Panc1 (cell line): ENCODE data around the gene ZNF808. TPM values are rescaled to one million over a fixed set of nuclear protein-coding genes. Genes with fewer than 3 reads are reported as not detected.
"Not testable (repeated sequence)": the region's sequence is repeated elsewhere in the genome, so short reads cannot be mapped to it uniquely, and the experiment has no call there.

Source experiments
- ATAC-seq: fragments of 200-7000 bp; cut with Tn5 transposase; 2 replicates; pipeline ENCODE4 v1.9.1; 2020; ENCODE audit warnings: mild to moderate bottlenecking, moderate library complexity
- BruUV-seq: library from RNA; stranded (reverse); fragments of 400-500 nt; replicated peaks from 2 replicates; lab custom pipeline; 2021; lab: Mats Ljungman, UMichigan
- CTCF ChIA-PET: fragments of 300-600 bp; sonication (Branson Sonifier 250); formaldehyde crosslinking; loops from one replicate; lab custom pipeline; 2022; ENCODE audit warnings: antibody characterized with exemption; lab: Charles Lee
- POLR2A ChIA-PET: fragments of 300-600 bp; sonication (Branson Sonifier 250); formaldehyde crosslinking; loops from one replicate; lab custom pipeline; 2022; ENCODE audit warnings: antibody characterized with exemption; lab: Charles Lee
- DNase-seq: peaks from one replicate; pipeline ENCODE4 v3.0.0-alpha.2; 2010; ENCODE audit warnings: low read depth, low spot score
- H3K27ac ChIP-seq: 2 replicates; pipeline ENCODE4 v1.5.1; 2011; ENCODE audit warnings: mild to moderate bottlenecking, low read length, inconsistent platforms
- H3K27me3 ChIP-seq: fragments of 200-500 bp; sonication (Bioruptor generic); 2 replicates; pipeline ENCODE4 v1.6.0; 2014; ENCODE audit warnings: low read length, inconsistent platforms; ENCODE audit not compliant: control insufficient read depth, insufficient read depth
- H3K36me3 ChIP-seq: fragments of 200-500 bp; sonication (Bioruptor generic); 2 replicates; pipeline ENCODE4 v1.5.1; 2014; ENCODE audit warnings: inconsistent platforms, mild to moderate bottlenecking, low read length, moderate library complexity; ENCODE audit not compliant: control insufficient read depth, insufficient read depth
- H3K4me1 ChIP-seq: 2 replicates; pipeline ENCODE4 v1.5.1; 2011; ENCODE audit warnings: inconsistent platforms, mild to moderate bottlenecking, low read length, moderate library complexity; ENCODE audit not compliant: control insufficient read depth, insufficient read depth
- H3K4me3 ChIP-seq, 2 experiments: 2 replicates each; pipeline ENCODE4 v1.5.1; 2011 to 2012; ENCODE audit warnings: low read depth in 2 of 2, low read length in 2 of 2, mild to moderate bottlenecking in 2 of 2, inconsistent platforms in 1 of 2, moderate library complexity in 1 of 2
- H3K9me3 ChIP-seq: fragments of 200-500 bp; sonication (Bioruptor generic); 2 replicates; pipeline ENCODE4 v1.5.1; 2014; ENCODE audit warnings: low read depth, mild to moderate bottlenecking, inconsistent platforms, low read length, moderate library complexity; ENCODE audit not compliant: control insufficient read depth, insufficient read depth
- POLR2AphosphoS5 ChIP-seq: IDR thresholded peaks from 2 replicates; pipeline ENCODE4 v1.6.1; 2012; ENCODE audit warnings: mild to moderate bottlenecking, low read depth, low read length, moderate library complexity
- SIN3A ChIP-seq: IDR thresholded peaks from 2 replicates; pipeline ENCODE4 v1.6.1; 2012; ENCODE audit warnings: low read depth, mild to moderate bottlenecking, low read length, moderate library complexity, borderline replicate concordance; ENCODE audit not compliant: insufficient read depth
- TCF7L2 ChIP-seq: IDR thresholded peaks from 2 replicates; pipeline ENCODE4 v1.6.1; 2011; ENCODE audit warnings: mild to moderate bottlenecking, low read depth, low read length, inconsistent platforms
- in situ Hi-C: cut with HindIII; loops from 2 replicates; pipeline ENCODE4 v1.10.0; 2016; ENCODE audit warnings: low sequenced_read_pairs, low pct_unique_long_range_greater_than_20kb
- intact Hi-C: fragments of 100-400 bp; cut with micrococcal nuclease; formaldehyde crosslinking; loops from one replicate; pipeline ENCODE4 v1.10.0; 2022; ENCODE audit not compliant: unreplicated experiment
- total RNA-seq: library from RNA; stranded (reverse); gene quantifications from one replicate; pipeline ENCODE4 v1.2.1, GENCODE V29; 2021; ENCODE audit not compliant: unreplicated experiment
- TF ChIP-seq, protein P1 (sequence below), 2 experiments: IDR thresholded peaks; 2 replicates each; pipeline ENCODE4 v1.6.1; 2011 to 2012; ENCODE audit warnings: low read depth in 2 of 2, control low read depth in 1 of 2, low read length in 1 of 2, mild to moderate bottlenecking in 1 of 2, moderate library complexity in 1 of 2; ENCODE audit not compliant: insufficient read depth in 1 of 2
- TF ChIP-seq, protein P2 (sequence below): fragments of 450-650 bp; IDR thresholded peaks from 2 replicates; pipeline ENCODE4 v1.5.1; 2017; ENCODE audit warnings: mild to moderate bottlenecking

ZNF808 gene
- total RNA-seq, 1 experiment from 2014 or later = 19.1 TPM

DNA sequence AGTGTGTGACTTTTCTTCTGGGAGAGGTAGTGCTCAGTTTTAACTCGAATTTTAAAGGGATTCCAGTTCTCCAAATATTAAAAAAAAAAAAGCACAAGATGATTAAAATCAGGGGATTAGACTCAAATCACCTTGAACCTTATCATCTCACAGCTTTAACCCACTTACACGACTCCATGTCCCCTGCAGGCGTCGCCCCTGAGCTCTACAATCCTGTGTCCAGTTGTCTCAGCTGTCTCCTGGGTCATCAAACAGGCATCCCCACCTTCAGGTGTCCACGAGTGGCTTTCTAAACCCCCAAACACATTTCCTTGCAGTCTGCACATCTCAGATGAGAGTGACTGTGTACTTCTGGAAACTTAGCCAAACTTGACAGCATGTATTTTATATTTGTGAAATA is 14.1 kb downstream of the ZNF808 start:
- CTCF ChIA-PET = no interaction called here
- intact Hi-C loops = no loop called here

DNA sequence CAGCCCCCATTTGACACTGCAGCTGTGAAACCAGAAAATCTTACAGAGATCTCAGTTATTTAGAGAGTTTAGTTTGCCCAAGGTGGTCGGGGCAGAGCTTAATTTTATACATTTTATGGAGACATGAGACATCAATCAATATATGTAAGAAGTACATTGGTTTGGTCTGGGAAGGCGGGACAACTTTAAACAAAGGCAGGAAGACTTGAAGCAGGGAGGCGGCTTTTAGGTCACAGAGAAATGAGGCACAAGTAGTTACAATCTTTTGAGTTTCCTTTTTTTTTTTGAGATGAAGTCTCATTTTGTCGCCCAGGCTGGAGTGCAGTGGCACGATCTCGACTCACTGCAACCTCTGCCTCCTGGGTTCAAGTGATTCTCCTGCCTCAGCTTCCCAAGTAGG is 15.1 kb downstream of the ZNF808 start:
- BruUV-seq, H3K4me3 ChIP-seq, H3K36me3 ChIP-seq, DNase-seq, intact Hi-C loops, in situ Hi-C loops, H3K27me3 ChIP-seq, H3K9me3 ChIP-seq, H3K27ac ChIP-seq, CTCF ChIA-PET, ATAC-seq, POLR2A ChIA-PET, H3K4me1 ChIP-seq: not testable (repeated sequence)

More for the DNA sequence above, 14.1 kb downstream of the ZNF808 start:
- Histone ChIP-seq H3K4me1 (no peaks in the 10 kb centered on the region), H3K36me3 (no peaks in the 10 kb centered on the region), H3K27me3 (no peaks in the 10 kb centered on the region), H3K4me3 (no peak overlapping the region), H3K27ac (no peak overlapping the region), H3K9me3 (no peaks in the 10 kb centered on the region)
- DNase-seq (no peak), ATAC-seq (no peak)
- no TSS peak for BruUV-seq
- TF ChIP-seq, protein P1, sequence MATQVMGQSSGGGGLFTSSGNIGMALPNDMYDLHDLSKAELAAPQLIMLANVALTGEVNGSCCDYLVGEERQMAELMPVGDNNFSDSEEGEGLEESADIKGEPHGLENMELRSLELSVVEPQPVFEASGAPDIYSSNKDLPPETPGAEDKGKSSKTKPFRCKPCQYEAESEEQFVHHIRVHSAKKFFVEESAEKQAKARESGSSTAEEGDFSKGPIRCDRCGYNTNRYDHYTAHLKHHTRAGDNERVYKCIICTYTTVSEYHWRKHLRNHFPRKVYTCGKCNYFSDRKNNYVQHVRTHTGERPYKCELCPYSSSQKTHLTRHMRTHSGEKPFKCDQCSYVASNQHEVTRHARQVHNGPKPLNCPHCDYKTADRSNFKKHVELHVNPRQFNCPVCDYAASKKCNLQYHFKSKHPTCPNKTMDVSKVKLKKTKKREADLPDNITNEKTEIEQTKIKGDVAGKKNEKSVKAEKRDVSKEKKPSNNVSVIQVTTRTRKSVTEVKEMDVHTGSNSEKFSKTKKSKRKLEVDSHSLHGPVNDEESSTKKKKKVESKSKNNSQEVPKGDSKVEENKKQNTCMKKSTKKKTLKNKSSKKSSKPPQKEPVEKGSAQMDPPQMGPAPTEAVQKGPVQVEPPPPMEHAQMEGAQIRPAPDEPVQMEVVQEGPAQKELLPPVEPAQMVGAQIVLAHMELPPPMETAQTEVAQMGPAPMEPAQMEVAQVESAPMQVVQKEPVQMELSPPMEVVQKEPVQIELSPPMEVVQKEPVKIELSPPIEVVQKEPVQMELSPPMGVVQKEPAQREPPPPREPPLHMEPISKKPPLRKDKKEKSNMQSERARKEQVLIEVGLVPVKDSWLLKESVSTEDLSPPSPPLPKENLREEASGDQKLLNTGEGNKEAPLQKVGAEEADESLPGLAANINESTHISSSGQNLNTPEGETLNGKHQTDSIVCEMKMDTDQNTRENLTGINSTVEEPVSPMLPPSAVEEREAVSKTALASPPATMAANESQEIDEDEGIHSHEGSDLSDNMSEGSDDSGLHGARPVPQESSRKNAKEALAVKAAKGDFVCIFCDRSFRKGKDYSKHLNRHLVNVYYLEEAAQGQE (IDR thresholded peaks at IDR 0.05; ENCODE audit: insufficient read depth in 1 of 2, low read depth in 2 of 2, low read length in 1 of 2) = no peak
- TF ChIP-seq, protein P2, sequence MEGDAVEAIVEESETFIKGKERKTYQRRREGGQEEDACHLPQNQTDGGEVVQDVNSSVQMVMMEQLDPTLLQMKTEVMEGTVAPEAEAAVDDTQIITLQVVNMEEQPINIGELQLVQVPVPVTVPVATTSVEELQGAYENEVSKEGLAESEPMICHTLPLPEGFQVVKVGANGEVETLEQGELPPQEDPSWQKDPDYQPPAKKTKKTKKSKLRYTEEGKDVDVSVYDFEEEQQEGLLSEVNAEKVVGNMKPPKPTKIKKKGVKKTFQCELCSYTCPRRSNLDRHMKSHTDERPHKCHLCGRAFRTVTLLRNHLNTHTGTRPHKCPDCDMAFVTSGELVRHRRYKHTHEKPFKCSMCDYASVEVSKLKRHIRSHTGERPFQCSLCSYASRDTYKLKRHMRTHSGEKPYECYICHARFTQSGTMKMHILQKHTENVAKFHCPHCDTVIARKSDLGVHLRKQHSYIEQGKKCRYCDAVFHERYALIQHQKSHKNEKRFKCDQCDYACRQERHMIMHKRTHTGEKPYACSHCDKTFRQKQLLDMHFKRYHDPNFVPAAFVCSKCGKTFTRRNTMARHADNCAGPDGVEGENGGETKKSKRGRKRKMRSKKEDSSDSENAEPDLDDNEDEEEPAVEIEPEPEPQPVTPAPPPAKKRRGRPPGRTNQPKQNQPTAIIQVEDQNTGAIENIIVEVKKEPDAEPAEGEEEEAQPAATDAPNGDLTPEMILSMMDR = no peak
- TF ChIP-seq SIN3A (no peak), TCF7L2 (no peak), POLR2AphosphoS5 (no peak)
- in situ Hi-C loops = no loop called here
- POLR2A ChIA-PET = no interaction called here

DNA sequence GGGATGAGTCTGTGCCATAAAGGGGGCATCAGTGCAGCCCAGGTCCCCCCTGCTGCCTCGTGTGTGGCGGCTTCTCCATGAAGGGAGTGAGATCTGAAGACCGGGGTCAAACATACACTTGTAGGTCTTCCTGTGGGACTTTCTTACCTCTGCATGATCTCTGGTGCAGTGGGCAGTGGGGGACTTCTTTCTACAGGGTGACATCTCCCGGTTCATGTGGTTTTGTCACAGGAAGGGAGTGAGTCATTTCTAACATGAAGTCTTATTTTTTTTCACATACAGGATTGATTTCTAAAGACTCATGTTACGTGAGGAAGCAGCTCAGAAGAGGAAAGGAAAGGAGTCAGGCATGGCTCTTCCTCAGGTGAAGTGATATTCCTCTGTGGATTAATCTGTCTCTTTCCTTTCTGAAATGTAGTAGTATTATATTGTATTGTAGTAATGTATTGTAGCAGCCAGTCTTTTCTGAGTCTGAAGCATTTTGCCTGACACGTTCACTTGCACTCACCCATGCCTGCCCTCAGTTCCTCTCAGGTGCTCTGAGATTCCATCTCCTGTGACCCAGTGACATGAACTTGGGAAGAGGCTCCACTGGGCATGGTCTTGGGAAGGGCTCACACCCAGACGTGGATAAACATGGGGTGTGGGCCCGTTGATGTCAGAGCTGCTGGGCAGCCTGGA is 15.7 kb downstream of the ZNF808 start:
- intact Hi-C loops = no loop called here
- H3K4me3 ChIP-seq = no peak overlapping the region
- no peak for ATAC-seq
- H3K36me3 ChIP-seq = no peaks in the 10 kb centered on the region
- no TSS peak for BruUV-seq
- no peak for DNase-seq
- no peaks in the 10 kb centered on the region for H3K27me3 ChIP-seq
- ChIA-PET POLR2A (no interaction called here), CTCF (no interaction called here)
- no peak for TF ChIP-seq TCF7L2
- no peak for TF ChIP-seq SIN3A
- TF ChIP-seq, protein P2 = no peak
- no peak for TF ChIP-seq POLR2AphosphoS5
- TF ChIP-seq, protein P1 (IDR thresholded peaks at IDR 0.05; ENCODE audit: insufficient read depth in 1 of 2, low read depth in 2 of 2, low read length in 1 of 2) = no peak
- no peak overlapping the region for H3K27ac ChIP-seq
- no peaks in the 10 kb centered on the region for H3K9me3 ChIP-seq
- H3K4me1 ChIP-seq = no peaks in the 10 kb centered on the region
- in situ Hi-C loops = no loop called here
